CD4-positive, alpha-beta T cell treated with Interleukin-4 for 1 hour (primary cell): ENCODE measurements around the gene NT5E.

ENCODE experiments used
- DNase-seq, 2 donors: peaks; one replicate each; pipeline ENCODE4 v3.0.0-alpha.2; 2020 to 2022

Gene NT5E

GRCh38 chr6:85460921-85461797, 11.3 kb downstream of the NT5E start:
- DNase-seq = peak; percentile 44 to 53

- no peak for DNase-seq
Observed at GRCh38 chr6:85461798-85462170, 11.9 kb downstream of the NT5E start.

GRCh38 chr6:85462673-85463072, 12.8 kb downstream of the NT5E start:
- DNase-seq = no peak

- DNase-seq = no peak
Observed at GRCh38 chr6:85463621-85464259, 13.9 kb downstream of the NT5E start.

GRCh38 chr6:85464260-85464644, 14.4 kb downstream of the NT5E start:
- no peak for DNase-seq

- peak in 1 of 2 donors; percentile 22 for DNase-seq
Observed at GRCh38 chr6:85464722-85465150, 14.9 kb downstream of the NT5E start.

- DNase-seq = no peak
Observed at GRCh38 chr6:85465762-85466161, 15.9 kb downstream of the NT5E start.

- no peak for DNase-seq
Observed at GRCh38 chr6:85468326-85468725, 18.4 kb downstream of the NT5E start.

- no peak for DNase-seq
Observed at GRCh38 chr6:85469276-85470022, 19.6 kb downstream of the NT5E start.

- no peak for DNase-seq
Observed at GRCh38 chr6:85470023-85470410, 20.1 kb downstream of the NT5E start.

- no peak for DNase-seq
Observed at GRCh38 chr6:85472744-85473143, 22.9 kb downstream of the NT5E start.

GRCh38 chr6:85473748-85474147, 23.9 kb downstream of the NT5E start:
- no peak for DNase-seq

- DNase-seq = no peak
Observed at GRCh38 chr6:85476532-85476931, 26.6 kb downstream of the NT5E start.

GRCh38 chr6:85479208-85479607, 29.3 kb downstream of the NT5E start:
- no peak for DNase-seq

- no peak for DNase-seq
Observed at GRCh38 chr6:85482206-85482904, 32.5 kb downstream of the NT5E start.

- peak; percentile 69 to 72 for DNase-seq
Observed at GRCh38 chr6:85482905-85483700, 33.2 kb downstream of the NT5E start.

GRCh38 chr6:85483846-85484245, 34.0 kb downstream of the NT5E start:
- no peak for DNase-seq

- no peak for DNase-seq
Observed at GRCh38 chr6:85484948-85485347, 35.1 kb downstream of the NT5E start.

- DNase-seq = no peak
Observed at GRCh38 chr6:85490516-85491248, 40.8 kb downstream of the NT5E start.

GRCh38 chr6:85493389-85493788, 43.5 kb downstream of the NT5E start:
- DNase-seq = no peak
